Measurements from ENCODE around the gene ROR2. TPM values are rescaled to one million over a fixed set of nuclear protein-coding genes. Genes with fewer than 3 reads are reported as not detected.

Gene ROR2
- total RNA-seq, 2 experiments from 2014 or later: not detected

GRCh38 chr9:91771864-91772263 lies 178.2 kb downstream of the ROR2 start:
- Histone ChIP-seq H3K4me3 (ENCODE audit: low read length) (no peak overlapping the region), H3K4me1 (ENCODE audit: insufficient read depth, low read length) (peaks cover 4% of the 10 kb centered on the region), H3K9me3 (ENCODE audit: control insufficient read depth in 1 of 2, insufficient read depth in 1 of 2, low read length in 2 of 2) (no peaks in the 10 kb centered on the region), H3K36me3 (ENCODE audit: insufficient read depth, low read length) (no peaks in the 10 kb centered on the region), H3K27me3 (ENCODE audit: control insufficient read depth in 1 of 2, insufficient read depth in 2 of 2, low read length in 2 of 2) (peaks cover 9 to 21% of the 10 kb centered on the region in 2 experiments), H3K27ac (ENCODE audit: low read depth in 1 of 2, low read length in 2 of 2) (no peak overlapping the region)
- Mint-ChIP-seq H3K27ac (no peak overlapping the region), H3K4me1 (ENCODE audit: low read depth) (no peaks in the 10 kb centered on the region), H3K9me3 (no peaks in the 10 kb centered on the region), H3K27me3 (peaks cover 53% of the 10 kb centered on the region), H3K36me3 (ENCODE audit: low read depth) (no peaks in the 10 kb centered on the region), H3K4me3 (no peak overlapping the region)
- TF ChIP-seq CTCF (IDR thresholded peaks at IDR 0.05): no peak
- intact Hi-C loops (cut with DNase I, micrococcal nuclease): loop anchor here (10.0 kb wide), 2 partner anchors 183 to 863 kb away; partner anchors contain the start of gene ROR2 (in 1 of the 2)
- ATAC-seq (ENCODE audit: poor library complexity) (no peak), DNase-seq (no peak)
- ChIA-PET POLR2A (no interaction called here), CTCF (no interaction called here)

GRCh38 chr9:91771027-91771426 lies 179.0 kb downstream of the ROR2 start:
- ChIA-PET CTCF (no interaction called here), POLR2A (no interaction called here)
- no peak for DNase-seq
- Mint-ChIP-seq H3K9me3 (no peaks in the 10 kb centered on the region), H3K4me3 (no peak overlapping the region), H3K27ac (no peak overlapping the region), H3K36me3 (ENCODE audit: low read depth) (no peaks in the 10 kb centered on the region), H3K4me1 (ENCODE audit: low read depth) (no peaks in the 10 kb centered on the region), H3K27me3 (peaks cover 53% of the 10 kb centered on the region)
- no peak overlapping the region for H3K27ac ChIP-seq (ENCODE audit: low read depth in 1 of 2, low read length in 2 of 2)
- H3K4me1 ChIP-seq (ENCODE audit: insufficient read depth, low read length): peaks cover 4% of the 10 kb centered on the region
- no peak overlapping the region for H3K4me3 ChIP-seq (ENCODE audit: low read length)
- no peaks in the 10 kb centered on the region for H3K36me3 ChIP-seq (ENCODE audit: insufficient read depth, low read length)
- H3K27me3 ChIP-seq (ENCODE audit: control insufficient read depth in 1 of 2, insufficient read depth in 2 of 2, low read length in 2 of 2): peaks cover 9 to 19% of the 10 kb centered on the region in 2 experiments
- no peak for ATAC-seq (ENCODE audit: poor library complexity)
- TF ChIP-seq CTCF (IDR thresholded peaks at IDR 0.05): no peak
- intact Hi-C loops (cut with DNase I, micrococcal nuclease): loop anchor here (10.0 kb wide), 2 partner anchors 184 to 864 kb away; partner anchors contain the start of gene ROR2 (in 1 of the 2)
- no peaks in the 10 kb centered on the region for H3K9me3 ChIP-seq (ENCODE audit: control insufficient read depth in 1 of 2, insufficient read depth in 1 of 2, low read length in 2 of 2)

GRCh38 chr9:91770229-91770628 lies 179.8 kb downstream of the ROR2 start:
- H3K27ac ChIP-seq (ENCODE audit: low read depth in 1 of 2, low read length in 2 of 2): no peak overlapping the region
- no peaks in the 10 kb centered on the region for H3K4me1 ChIP-seq (ENCODE audit: insufficient read depth, low read length)
- Mint-ChIP-seq H3K9me3 (no peaks in the 10 kb centered on the region), H3K4me1 (ENCODE audit: low read depth) (no peaks in the 10 kb centered on the region), H3K4me3 (no peak overlapping the region), H3K36me3 (ENCODE audit: low read depth) (no peaks in the 10 kb centered on the region), H3K27ac (no peak overlapping the region), H3K27me3 (peaks cover 51% of the 10 kb centered on the region)
- ChIA-PET CTCF (no interaction called here), POLR2A (no interaction called here)
- ATAC-seq (ENCODE audit: poor library complexity): no peak
- H3K4me3 ChIP-seq (ENCODE audit: low read length): no peak overlapping the region
- H3K36me3 ChIP-seq (ENCODE audit: insufficient read depth, low read length): no peaks in the 10 kb centered on the region
- DNase-seq: no peak
- intact Hi-C loops (cut with DNase I, micrococcal nuclease): loop anchor here (10.0 kb wide), 2 partner anchors 185 to 865 kb away; partner anchors contain the start of gene ROR2 (in 1 of the 2)
- TF ChIP-seq CTCF (IDR thresholded peaks at IDR 0.05): no peak
- no peaks in the 10 kb centered on the region for H3K9me3 ChIP-seq (ENCODE audit: control insufficient read depth in 1 of 2, insufficient read depth in 1 of 2, low read length in 2 of 2)
- peaks cover 9 to 11% of the 10 kb centered on the region in 2 experiments for H3K27me3 ChIP-seq (ENCODE audit: control insufficient read depth in 1 of 2, insufficient read depth in 2 of 2, low read length in 2 of 2)

Measured in CD4-positive, alpha-beta T cell (primary cell).